Spleen (tissue), 13 donors: Measurements from ENCODE around the gene CFAP90. TPM values are rescaled to one million over a fixed set of nuclear protein-coding genes. Genes with fewer than 3 reads are reported as not detected.

Source experiments
- DNase-seq: peaks from one replicate; pipeline ENCODE4 v3.0.0-alpha.2; 2020
- H3K27ac ChIP-seq, 8 donors: fragments of 200-600 bp; sonication (generic) in 7 of 8; 1 replicate in 4 of 8; 2 replicates in 4 of 8; pipeline versions ENCODE4 v1.5.0 to v1.8.0; 2016 to 2021; ENCODE audit warnings: inconsistent platforms in 4 of 8, mild to moderate bottlenecking in 4 of 8, moderate library complexity in 1 of 8
- H3K27me3 ChIP-seq, 7 donors: fragments of 200-600 bp; sonication (generic) in 6 of 7; replicated peaks in 1 of 7; 1 replicate in 4 of 7; 2 replicates in 3 of 7; pipeline versions ENCODE4 v1.5.0 to v1.8.0; 2016 to 2021; ENCODE audit warnings: inconsistent platforms in 3 of 7, mild to moderate bottlenecking in 1 of 7
- H3K36me3 ChIP-seq, 6 donors: fragments of 200-600 bp; sonication (generic) in 5 of 6; 1 replicate in 4 of 6; 2 replicates in 2 of 6; pipeline versions ENCODE4 v1.5.0 to v1.8.0; 2016 to 2021; ENCODE audit warnings: inconsistent platforms in 2 of 6
- H3K4me1 ChIP-seq, 6 donors: fragments of 200-600 bp; sonication (generic) in 5 of 6; 1 replicate in 3 of 6; 2 replicates in 3 of 6; pipeline versions ENCODE4 v1.5.0 to v1.8.0; 2016 to 2021; ENCODE audit warnings: inconsistent platforms in 3 of 6
- H3K4me3 ChIP-seq, 8 donors: fragments of 200-600 bp; sonication (generic) in 7 of 8; 1 replicate in 4 of 8; 2 replicates in 4 of 8; pipeline versions ENCODE4 v1.5.0 to v1.8.0; 2016 to 2021; ENCODE audit warnings: inconsistent platforms in 4 of 8, mild to moderate bottlenecking in 4 of 8, moderate library complexity in 2 of 8
- H3K9me3 ChIP-seq, 8 donors: fragments of 200-600 bp; sonication (generic) in 7 of 8; 1 replicate in 4 of 8; 2 replicates in 4 of 8; pipeline versions ENCODE4 v1.5.0 to v1.8.0; 2016 to 2021; ENCODE audit warnings: inconsistent platforms in 4 of 8
- POLR2A ChIP-seq, 3 donors: fragments of 450-650 bp; IDR thresholded peaks; one replicate each; pipeline ENCODE4 v1.5.1; 2017; ENCODE audit warnings: antibody characterized with exemption in 3 of 3, mild to moderate bottlenecking in 1 of 3
- POLR2AphosphoS5 ChIP-seq, 3 donors: sonication (generic); formaldehyde crosslinking; IDR thresholded peaks; one replicate each; pipeline ENCODE4 v1.5.1; 2017; ENCODE audit warnings: antibody characterized with exemption in 3 of 3
- WGBS, 5 donors: extraction: QIAGEN DNeasy Blood & Tissue Kit in 3 of 5; methylation state at CpG; one replicate each; pipeline versions ENCODE4 v1.1.5 to v1.1.7; 2013 to 2018; 5-methylcytosine and 5-hydroxymethylcytosine counted together
- intact Hi-C: fragments of 100-400 bp; cut with DNase I; formaldehyde crosslinking; loops from one replicate; pipeline ENCODE4 v1.15.0; 2023; ENCODE audit warnings: low total_unique reads
- long read RNA-seq, 2 donors: transcript quantifications; one replicate each; lab custom pipeline, GENCODE V29; 2026
- polyA plus RNA-seq, 3 donors: library from polyadenylated mRNA; stranded (reverse); fragments of 200-250 nt; gene quantifications; one replicate each; pipeline ENCODE4 v1.2.1, GENCODE V29; 2013
- total RNA-seq, 7 donors: library from RNA; depleted of rRNA in 3 of 7; stranded (reverse); fragments of >200 nt in 3 of 7; fragmentation: NEBNext Ultra II Directional in 4 of 7; extraction: Animal tissue kit (Norgen Biotek cat#: 25700) in 4 of 7; gene quantifications; one replicate each; pipeline versions ENCODE4 v1.1.0 to v1.2.1, GENCODE V29; 2016 to 2021
- TF ChIP-seq, protein P1 (sequence below), 11 experiments: fragments of 200-600 bp in 7 of 11; fragments of 450-650 bp in 4 of 11; sonication (generic) in 4 of 11; IDR thresholded peaks in 8 of 11; conservative IDR thresholded peaks in 3 of 11; 1 replicate in 7 of 11; 2 replicates in 4 of 11; pipeline versions ENCODE4 v1.4.0 to v1.8.0; 2016 to 2021; ENCODE audit warnings: antibody characterized with exemption in 11 of 11, inconsistent platforms in 4 of 11, mild to moderate bottlenecking in 1 of 11
- donor health status: healthy with polysubstance abuse.
- donor health status: DM: no; HTN: no; CAD: no; lungs with moderate emphysema.
- donor health status: DM: no; HTN: no; CAD: no.
- donor health status: Bipolar disorder and iron deficiency.
- donor health status: healthy.
- donor health status: DM: no; HTN: no; CAD: no.
- donor health status: DM: yes; HTN: yes; CAD: no.

The CFAP90 gene
- total RNA-seq = under 1 TPM in 1 of 7 donors, not detected in 6; 0.60 TPM
- polyA plus RNA-seq = under 1 TPM in 2 of 3 donors, not detected in 1; 0.17 to 0.27 TPM
- long read RNA-seq, donor 1 = 0 reads
- long read RNA-seq, donor 2 = 0 reads

DNA sequence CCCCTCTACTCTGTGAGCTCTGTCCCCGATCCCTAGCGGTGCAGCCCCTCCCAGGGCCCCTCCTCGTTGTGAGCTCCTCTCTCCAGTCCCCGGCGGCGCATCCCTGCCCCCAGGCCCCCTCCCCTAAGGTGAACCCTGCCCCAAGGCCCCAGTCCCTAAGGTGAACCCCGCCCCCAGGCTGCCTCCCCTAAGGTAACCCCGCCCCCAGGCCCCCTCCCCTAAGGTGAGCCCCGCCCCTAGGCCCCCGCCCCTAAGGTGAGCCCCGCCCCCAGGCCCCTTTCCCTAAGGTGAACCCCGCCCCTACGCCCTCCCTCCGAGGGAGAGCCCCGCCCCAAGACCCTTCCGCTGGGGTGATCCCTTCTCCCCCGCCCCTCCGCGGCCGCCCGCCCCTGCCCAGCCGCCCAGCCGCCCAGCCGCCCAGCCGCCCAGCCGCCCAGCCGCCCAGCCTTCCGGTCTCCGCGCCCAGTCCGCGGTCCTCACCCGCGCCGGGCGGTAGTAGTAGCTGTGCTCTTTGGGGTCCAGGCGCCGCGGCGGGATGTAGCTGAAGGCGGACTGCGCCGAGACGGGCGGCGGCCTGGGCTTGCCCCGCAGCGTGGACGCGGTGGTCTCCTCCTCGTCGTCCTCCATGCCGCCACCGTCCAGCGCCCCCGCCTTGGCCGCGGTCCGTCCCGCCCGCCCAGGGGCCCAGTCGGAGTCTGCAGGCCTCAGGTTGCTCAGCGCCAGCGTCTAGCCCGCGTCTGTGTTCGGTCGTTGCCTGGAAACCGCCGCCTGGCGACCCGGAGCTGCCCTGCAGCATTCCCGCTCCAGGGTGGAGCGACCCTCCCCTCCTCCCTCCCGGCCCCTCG, at the start of gene CFAP90:
Gene CFAP90 (minus strand): TSS at position 739 of the 845 bp plus-strand sequence. CDS start 112 bp downstream, at position 627.
- intact Hi-C loops = no loop called here
- H3K4me1 ChIP-seq = peaks cover 0 to 28% (median 20%) of the 10 kb centered on the region in 6 donors
- peak within 1 kb of the TSS in 2 of 8 donors; percentile 17 to 45 for H3K27ac ChIP-seq
- TF ChIP-seq POLR2A (IDR thresholded peaks at IDR 0.05) (no peak), POLR2AphosphoS5 (IDR thresholded peaks at IDR 0.05) (peak in 1 of 3 donors; percentile 16)
- TF ChIP-seq, protein P1, sequence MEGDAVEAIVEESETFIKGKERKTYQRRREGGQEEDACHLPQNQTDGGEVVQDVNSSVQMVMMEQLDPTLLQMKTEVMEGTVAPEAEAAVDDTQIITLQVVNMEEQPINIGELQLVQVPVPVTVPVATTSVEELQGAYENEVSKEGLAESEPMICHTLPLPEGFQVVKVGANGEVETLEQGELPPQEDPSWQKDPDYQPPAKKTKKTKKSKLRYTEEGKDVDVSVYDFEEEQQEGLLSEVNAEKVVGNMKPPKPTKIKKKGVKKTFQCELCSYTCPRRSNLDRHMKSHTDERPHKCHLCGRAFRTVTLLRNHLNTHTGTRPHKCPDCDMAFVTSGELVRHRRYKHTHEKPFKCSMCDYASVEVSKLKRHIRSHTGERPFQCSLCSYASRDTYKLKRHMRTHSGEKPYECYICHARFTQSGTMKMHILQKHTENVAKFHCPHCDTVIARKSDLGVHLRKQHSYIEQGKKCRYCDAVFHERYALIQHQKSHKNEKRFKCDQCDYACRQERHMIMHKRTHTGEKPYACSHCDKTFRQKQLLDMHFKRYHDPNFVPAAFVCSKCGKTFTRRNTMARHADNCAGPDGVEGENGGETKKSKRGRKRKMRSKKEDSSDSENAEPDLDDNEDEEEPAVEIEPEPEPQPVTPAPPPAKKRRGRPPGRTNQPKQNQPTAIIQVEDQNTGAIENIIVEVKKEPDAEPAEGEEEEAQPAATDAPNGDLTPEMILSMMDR (IDR thresholded peaks at IDR 0.05 in 8 of 11, conservative IDR thresholded peaks at IDR 0.05 in 3 of 11) = peak in 3 of 11 experiments; percentile 12 to 27 (median 16)
- H3K9me3 ChIP-seq = peaks cover 0 to 3% (median 0%) of the 10 kb centered on the region in 8 donors
- peak within 1 kb of the TSS; percentile 31 to 74 (median 40) for H3K4me3 ChIP-seq
- peak; percentile 79 for DNase-seq
- no peaks in the 10 kb centered on the region for H3K36me3 ChIP-seq
- WGBS, 5 donors = 0 to 7% (median 3%) methylated on average over 16 to 76 of the region's 76 CpGs
- H3K27me3 ChIP-seq = peaks cover 0 to 40% (median 28%) of the 10 kb centered on the region in 7 donors

DNA sequence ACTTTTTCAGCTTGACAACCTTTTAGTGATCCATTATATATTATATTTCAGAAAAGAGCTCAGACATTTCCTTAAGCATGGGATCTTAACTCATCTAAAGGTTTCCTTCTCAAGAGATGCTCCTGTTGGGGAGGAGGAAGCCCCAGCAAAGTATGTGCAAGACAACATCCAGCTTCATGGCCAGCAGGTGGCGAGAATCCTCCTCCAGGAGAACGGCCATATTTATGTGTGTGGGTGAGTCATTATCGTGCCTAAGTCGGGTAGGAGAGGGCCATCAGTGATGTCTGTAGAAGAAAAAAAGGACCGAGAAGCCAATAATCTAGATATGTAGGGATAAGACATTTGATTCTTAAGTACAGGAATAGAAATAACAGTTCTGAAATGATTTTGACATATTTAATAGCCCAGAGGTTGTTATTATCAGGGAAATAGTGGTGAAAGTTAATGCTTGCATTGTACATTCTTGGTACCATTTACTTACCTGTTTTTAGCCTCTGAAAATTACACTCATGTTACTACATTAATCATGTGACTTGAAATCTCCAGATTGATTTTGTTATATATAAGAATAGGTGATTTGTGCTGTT, 46.2 kb upstream of the CFAP90 start:
- DNase-seq = no peak
- intact Hi-C loops = no loop called here
- Histone ChIP-seq H3K4me3 (no peak overlapping the region), H3K27me3 (no peaks in the 10 kb centered on the region), H3K36me3 (peaks cover 0 to 100% (median 90%) of the 10 kb centered on the region in 6 donors), H3K9me3 (no peaks in the 10 kb centered on the region), H3K27ac (no peak overlapping the region), H3K4me1 (no peaks in the 10 kb centered on the region)
- no peak for TF ChIP-seq POLR2A (IDR thresholded peaks at IDR 0.05)
- TF ChIP-seq, protein P1 (IDR thresholded peaks at IDR 0.05 in 8 of 11, conservative IDR thresholded peaks at IDR 0.05 in 3 of 11) = peak in 2 of 11 experiments; percentile 18 to 22
- 72 to 79% (median 77%) methylated on average over 5 of the region's 5 CpGs for WGBS, 5 donors

GRCh38 chr5:7894860-7895259, 43.9 kb upstream of the CFAP90 start:
- Histone ChIP-seq H3K36me3 (peaks cover 0 to 100% (median 86%) of the 10 kb centered on the region in 6 donors), H3K9me3 (no peaks in the 10 kb centered on the region), H3K27me3 (no peaks in the 10 kb centered on the region), H3K4me1 (no peaks in the 10 kb centered on the region), H3K4me3 (no peak overlapping the region), H3K27ac (no peak overlapping the region)
- intact Hi-C loops = no loop called here
- DNase-seq = no peak
- TF ChIP-seq, protein P1 (IDR thresholded peaks at IDR 0.05 in 8 of 11, conservative IDR thresholded peaks at IDR 0.05 in 3 of 11) = no peak
- TF ChIP-seq POLR2A (IDR thresholded peaks at IDR 0.05) = no peak
- no peak for TF ChIP-seq POLR2AphosphoS5 (IDR thresholded peaks at IDR 0.05)
- WGBS, 5 donors = 59 to 70% (median 66%) methylated on average over 2 of the region's 2 CpGs

DNA sequence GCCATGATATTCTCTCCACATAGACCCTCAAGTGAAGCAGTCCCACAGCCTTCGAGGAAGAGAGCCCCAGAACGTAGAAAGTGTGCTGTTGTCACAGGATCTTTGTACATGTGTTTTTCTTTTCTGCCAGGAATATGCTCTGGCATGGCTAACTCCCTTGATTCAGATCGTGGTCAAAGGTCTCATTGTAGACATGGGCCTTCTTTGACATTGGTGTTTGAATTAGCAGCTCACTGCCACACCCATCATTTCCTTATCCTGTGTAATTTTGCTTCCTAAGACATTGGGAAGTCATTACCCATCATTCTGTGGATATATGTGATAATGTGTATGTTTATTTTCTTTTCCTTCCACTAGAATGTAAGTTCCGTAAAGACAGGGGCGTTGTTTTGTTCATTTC, 43.5 kb upstream of the CFAP90 start:
- Histone ChIP-seq H3K36me3 (peaks cover 0 to 100% (median 86%) of the 10 kb centered on the region in 6 donors), H3K9me3 (no peaks in the 10 kb centered on the region), H3K27me3 (no peaks in the 10 kb centered on the region), H3K4me3 (no peak overlapping the region), H3K27ac (peak overlapping the region in 1 of 8 donors; percentile 4), H3K4me1 (no peaks in the 10 kb centered on the region)
- DNase-seq = no peak
- intact Hi-C loops = no loop called here
- no peak for TF ChIP-seq POLR2A (IDR thresholded peaks at IDR 0.05)
- TF ChIP-seq POLR2AphosphoS5 (IDR thresholded peaks at IDR 0.05) = no peak
- TF ChIP-seq, protein P1 (IDR thresholded peaks at IDR 0.05 in 8 of 11, conservative IDR thresholded peaks at IDR 0.05 in 3 of 11) = no peak
- 75 to 82% (median 80%) methylated on average over 5 of the region's 5 CpGs for WGBS, 5 donors
